Hepatocyte (in vitro differentiated cells): ENCODE results near the gene GC. TPM values are rescaled to one million over a fixed set of nuclear protein-coding genes. Genes with fewer than 3 reads are reported as not detected.

Experiments used
- DNase-seq: peaks from one replicate; pipeline ENCODE4 v3.0.0-alpha.2; 2016; ENCODE audit warnings: low spot score
- H2AFZ ChIP-seq: fragments of 200-600 bp; sonication (generic); 2 replicates; pipeline ENCODE4 v1.6.0; 2016; ENCODE audit warnings: antibody characterized with exemption, mild to moderate bottlenecking
- H3K27ac ChIP-seq: fragments of 200-600 bp; sonication (generic); 2 replicates; pipeline ENCODE4 v1.5.1; 2016; ENCODE audit warnings: mild to moderate bottlenecking
- H3K27me3 ChIP-seq: fragments of 200-600 bp; sonication (generic); 2 replicates; pipeline ENCODE4 v1.6.1; 2016
- H3K36me3 ChIP-seq: fragments of 200-600 bp; sonication (generic); replicated peaks from 2 replicates; pipeline ENCODE4 v1.5.1; 2016; ENCODE audit warnings: low read depth; ENCODE audit not compliant: insufficient read depth
- H3K4me1 ChIP-seq: fragments of 200-600 bp; sonication (generic); 2 replicates; pipeline ENCODE4 v1.5.1; 2016; ENCODE audit warnings: mild to moderate bottlenecking, moderate library complexity; ENCODE audit not compliant: insufficient read depth
- H3K4me2 ChIP-seq: fragments of 200-600 bp; sonication (generic); 2 replicates; pipeline ENCODE4 v1.6.0; 2016
- H3K4me3 ChIP-seq: fragments of 200-600 bp; sonication (generic); 2 replicates; pipeline ENCODE4 v1.5.1; 2016; ENCODE audit warnings: mild to moderate bottlenecking
- H3K79me2 ChIP-seq: fragments of 200-600 bp; sonication (generic); 2 replicates; pipeline ENCODE4 v1.6.0; 2017; ENCODE audit warnings: mild to moderate bottlenecking
- H3K9me2 ChIP-seq: fragments of 200-600 bp; sonication (generic); replicated peaks from 2 replicates; pipeline ENCODE4 v1.6.0; 2017; ENCODE audit warnings: mild to moderate bottlenecking; ENCODE audit not compliant: insufficient read depth
- H3K9me3 ChIP-seq: fragments of 200-600 bp; sonication (generic); 2 replicates; pipeline ENCODE4 v1.5.1; 2016; ENCODE audit warnings: low read depth, mild to moderate bottlenecking
- H4K20me1 ChIP-seq: fragments of 200-600 bp; sonication (generic); 2 replicates; pipeline ENCODE4 v1.6.0; 2016; ENCODE audit warnings: mild to moderate bottlenecking; ENCODE audit not compliant: insufficient read depth, poor library complexity, severe bottlenecking
- CTCF ChIP-seq: fragments of 200-600 bp; sonication (generic); IDR thresholded peaks from 2 replicates; pipeline ENCODE4 v1.5.1; 2016; ENCODE audit warnings: antibody characterized with exemption, mild to moderate bottlenecking; ENCODE audit not compliant: poor library complexity
- EZH2 ChIP-seq: fragments of 200-600 bp; sonication (generic); IDR thresholded peaks from 2 replicates; pipeline ENCODE4 v1.6.1; 2016; ENCODE audit warnings: antibody characterized with exemption, mild to moderate bottlenecking, borderline replicate concordance
- EZH2phosphoT487 ChIP-seq: fragments of 200-600 bp; sonication (generic); IDR thresholded peaks from one replicate; pipeline ENCODE4 v1.6.1; 2018; ENCODE audit warnings: antibody characterized with exemption, mild to moderate bottlenecking, low read depth, moderate library complexity; ENCODE audit not compliant: unreplicated experiment, severe bottlenecking
- WGBS: methylation state at CpG from one replicate; pipeline ENCODE4 v1.1.6; 2016; ENCODE audit warnings: low lambda C conversion rate; ENCODE audit errors: missing lambda C conversion rate; 5-methylcytosine and 5-hydroxymethylcytosine counted together
- polyA plus RNA-seq: library from polyadenylated mRNA; unstranded; fragments of >200 nt; fragmentation: Nextera tagmentation; extraction: Ambion mirVana; gene quantifications from 2 replicates; pipeline ENCODE4 v1.2.1, GENCODE V29; 2016
- total RNA-seq: library from RNA; depleted of rRNA; stranded (reverse); fragments of >200 nt; gene quantifications from 2 replicates; pipeline ENCODE4 v1.2.3, GENCODE V29; 2014

GC gene
- total and polyA plus RNA-seq, 2 experiments from 2014 or later: 487 to 1,037 TPM

GRCh38 chr4:71711985-71712348 is 71.9 kb downstream of the GC start:
- H3K9me3 ChIP-seq: no peaks in the 10 kb centered on the region
- H3K27me3 ChIP-seq: no peaks in the 10 kb centered on the region
- no peak for DNase-seq
- H3K79me2 ChIP-seq: no peaks in the 10 kb centered on the region
- no peak overlapping the region for H3K4me2 ChIP-seq
- TF ChIP-seq CTCF (no peak), EZH2phosphoT487 (no peak), EZH2 (no peak)
- no peaks in the 10 kb centered on the region for H4K20me1 ChIP-seq
- no peaks in the 10 kb centered on the region for H3K9me2 ChIP-seq
- WGBS: 78% methylated on average over 3 of the region's 3 CpGs
- H3K36me3 ChIP-seq: no peaks in the 10 kb centered on the region
- no peak overlapping the region for H2AFZ ChIP-seq
- H3K4me1 ChIP-seq: peaks cover 11% of the 10 kb centered on the region
- H3K27ac ChIP-seq: no peak overlapping the region
- H3K4me3 ChIP-seq: no peak overlapping the region

GRCh38 chr4:71711044-71711984 is 72.6 kb downstream of the GC start:
- TF ChIP-seq CTCF: no peak
- no peak for TF ChIP-seq EZH2
- TF ChIP-seq EZH2phosphoT487: no peak
- no peak overlapping the region for H3K4me3 ChIP-seq
- H3K4me2 ChIP-seq: no peak overlapping the region
- H3K9me2 ChIP-seq: no peaks in the 10 kb centered on the region
- H4K20me1 ChIP-seq: no peaks in the 10 kb centered on the region
- H3K36me3 ChIP-seq: no peaks in the 10 kb centered on the region
- H2AFZ ChIP-seq: no peak overlapping the region
- 44% methylated on average over 2 of the region's 2 CpGs for WGBS
- no peaks in the 10 kb centered on the region for H3K9me3 ChIP-seq
- H3K4me1 ChIP-seq: peaks cover 11% of the 10 kb centered on the region
- H3K27me3 ChIP-seq: no peaks in the 10 kb centered on the region
- no peak overlapping the region for H3K27ac ChIP-seq
- peak; percentile 21 for DNase-seq
- H3K79me2 ChIP-seq: no peaks in the 10 kb centered on the region

GRCh38 chr4:71709961-71710360 is 73.9 kb downstream of the GC start:
- no peaks in the 10 kb centered on the region for H3K36me3 ChIP-seq
- no peak overlapping the region for H3K27ac ChIP-seq
- H3K27me3 ChIP-seq: no peaks in the 10 kb centered on the region
- no peaks in the 10 kb centered on the region for H3K79me2 ChIP-seq
- DNase-seq: no peak
- H3K9me3 ChIP-seq: no peaks in the 10 kb centered on the region
- no peaks in the 10 kb centered on the region for H4K20me1 ChIP-seq
- WGBS: 18% methylated on average over 1 of the region's 1 CpG
- H3K4me1 ChIP-seq: peaks cover 11% of the 10 kb centered on the region
- H2AFZ ChIP-seq: no peak overlapping the region
- no peak overlapping the region for H3K4me3 ChIP-seq
- TF ChIP-seq CTCF: peak; percentile 23
- TF ChIP-seq EZH2: no peak
- no peak for TF ChIP-seq EZH2phosphoT487
- H3K9me2 ChIP-seq: no peaks in the 10 kb centered on the region
- H3K4me2 ChIP-seq: no peak overlapping the region
